ENCODE data around the gene INSYN2B.
"Not testable (repeated sequence)": the region's sequence is repeated elsewhere in the genome, so short reads cannot be mapped to it uniquely, and the experiment has no call there.

INSYN2B gene

DNA sequence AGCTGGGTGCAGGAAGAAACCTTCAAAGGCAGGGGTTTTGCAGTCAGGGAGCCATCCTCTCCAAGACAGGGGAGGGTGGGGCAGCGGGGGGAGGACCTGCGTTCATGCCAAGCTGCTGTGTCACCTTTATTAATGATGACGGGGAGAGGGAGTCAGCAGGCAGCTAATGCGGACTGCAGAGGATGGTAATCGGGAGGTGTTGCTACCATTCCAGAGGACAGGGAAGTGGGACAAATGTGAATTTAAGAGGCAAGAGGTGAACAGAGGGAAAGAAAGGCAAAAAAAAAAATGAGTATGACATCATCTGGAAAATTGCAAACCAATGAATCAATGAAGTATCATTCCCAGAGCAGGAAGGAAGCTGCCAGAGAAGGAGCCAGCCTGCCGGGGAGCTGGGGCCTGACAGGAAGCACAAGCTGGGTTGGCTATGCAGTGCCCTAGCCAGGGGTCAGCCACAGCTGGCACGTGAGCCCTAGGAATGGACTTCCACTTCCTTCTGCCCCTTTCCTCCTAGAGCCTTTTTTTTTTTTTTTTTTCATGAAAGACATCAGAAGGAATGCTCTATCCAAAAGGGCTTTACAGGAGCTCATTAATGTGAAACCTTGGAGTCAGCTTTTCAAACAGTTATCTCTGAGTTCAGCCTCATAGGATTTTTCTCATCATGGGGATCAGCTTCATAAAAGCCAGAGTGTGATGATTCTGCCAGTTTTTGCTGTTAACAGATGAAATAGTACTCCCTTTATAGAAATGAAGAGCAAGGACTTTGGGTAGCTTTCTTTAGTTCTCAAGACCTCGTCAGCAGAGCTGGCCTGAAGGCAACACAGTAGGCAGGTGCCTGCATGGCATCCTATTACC, 9.2 kb downstream of the INSYN2B start:
- DNase-seq: peak; percentile 29

- DNase-seq: no peak
Measured at GRCh38 chr5:169970339-169970738, 10.0 kb downstream of the INSYN2B start.

DNA sequence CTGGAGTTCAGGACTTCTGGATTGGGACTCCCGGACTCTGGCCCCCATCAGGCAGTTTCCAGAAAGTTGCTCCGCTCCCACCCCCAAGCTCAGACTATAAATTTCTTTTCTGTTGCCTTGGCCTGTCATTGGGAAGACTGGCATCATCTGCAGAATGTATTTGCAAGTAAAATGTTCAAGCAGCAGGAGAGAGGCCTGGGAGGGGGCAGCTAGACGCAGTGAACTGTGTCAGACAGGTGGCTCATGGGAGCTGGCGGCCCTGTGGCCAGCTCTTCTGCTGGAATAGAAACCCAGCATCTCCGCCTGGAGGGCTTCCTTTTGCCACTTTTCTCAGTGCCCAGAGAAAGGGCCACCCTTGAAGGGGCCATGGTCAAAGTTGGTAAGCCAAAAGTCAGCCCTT, 16.0 kb downstream of the INSYN2B start:
- no peak for DNase-seq

DNA sequence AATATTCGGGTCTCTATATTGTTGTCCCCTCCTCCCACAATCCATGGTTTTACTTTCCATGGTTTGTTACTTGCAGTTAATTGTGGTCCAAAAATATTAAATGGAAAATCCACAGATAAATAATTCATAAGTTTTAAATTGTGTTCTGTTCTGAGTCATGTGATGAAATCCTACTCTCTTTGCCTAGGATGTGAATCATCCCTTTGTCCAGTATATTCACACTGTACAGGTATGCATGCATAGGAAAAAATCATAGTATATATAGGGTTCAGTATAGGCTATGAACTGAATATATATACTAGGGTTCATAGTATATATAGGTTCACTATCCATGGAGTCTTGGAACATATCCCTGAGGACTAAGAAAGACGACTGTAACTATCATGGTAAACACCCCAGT, 19.6 kb downstream of the INSYN2B start:
- DNase-seq: no peak

DNA sequence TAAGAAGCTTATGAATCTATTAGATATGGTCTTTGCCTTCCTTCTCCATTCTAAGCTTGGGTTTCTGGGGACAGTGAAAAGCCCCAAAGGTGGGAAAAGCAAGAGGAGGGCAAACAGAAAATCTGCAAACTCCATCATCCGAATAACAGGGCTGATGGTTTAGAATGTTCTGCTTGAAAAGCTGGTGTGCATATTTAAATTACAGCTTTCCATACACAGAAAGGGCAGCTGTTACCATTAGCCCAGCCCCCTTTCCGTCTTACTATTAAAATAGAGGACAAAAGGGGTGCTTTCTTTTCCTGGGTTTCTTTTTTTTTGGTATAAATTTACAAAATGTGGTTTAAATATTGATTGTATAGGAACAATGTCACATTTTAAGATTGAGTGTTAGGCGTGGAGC, 22.0 kb downstream of the INSYN2B start:
- DNase-seq: no peak

GRCh38 chr5:169956756-169957155, 23.5 kb downstream of the INSYN2B start:
- DNase-seq: no peak

- no peak for DNase-seq
Measured at GRCh38 chr5:169956126-169956525, 24.2 kb downstream of the INSYN2B start.

- DNase-seq: no peak
Measured at GRCh38 chr5:169954786-169955185, 25.5 kb downstream of the INSYN2B start.

- DNase-seq: not testable (repeated sequence)
Measured at GRCh38 chr5:169953196-169953595, 27.1 kb downstream of the INSYN2B start.

DNA sequence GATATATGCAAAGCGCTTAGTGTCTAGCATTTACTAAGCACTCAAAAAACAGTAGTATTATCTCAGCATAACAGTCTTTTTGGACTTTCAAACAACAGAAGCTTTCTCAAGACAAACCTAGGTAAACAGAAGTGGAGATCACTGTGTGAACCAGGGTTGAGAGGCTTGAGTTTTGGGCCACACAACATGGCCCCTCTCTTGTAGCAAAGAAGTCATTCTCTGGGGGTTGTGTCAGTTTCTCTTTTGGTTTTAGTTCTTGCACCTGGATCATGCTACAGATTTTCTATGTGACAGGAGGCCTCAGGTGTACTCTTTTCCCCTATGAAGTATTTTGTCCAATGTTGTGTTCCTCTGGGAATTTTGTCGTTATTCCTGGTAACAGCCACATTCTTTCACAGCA, 30.0 kb downstream of the INSYN2B start:
- DNase-seq: no peak

- DNase-seq: no peak
Measured at GRCh38 chr5:169946743-169947295, 33.5 kb downstream of the INSYN2B start.

DNA sequence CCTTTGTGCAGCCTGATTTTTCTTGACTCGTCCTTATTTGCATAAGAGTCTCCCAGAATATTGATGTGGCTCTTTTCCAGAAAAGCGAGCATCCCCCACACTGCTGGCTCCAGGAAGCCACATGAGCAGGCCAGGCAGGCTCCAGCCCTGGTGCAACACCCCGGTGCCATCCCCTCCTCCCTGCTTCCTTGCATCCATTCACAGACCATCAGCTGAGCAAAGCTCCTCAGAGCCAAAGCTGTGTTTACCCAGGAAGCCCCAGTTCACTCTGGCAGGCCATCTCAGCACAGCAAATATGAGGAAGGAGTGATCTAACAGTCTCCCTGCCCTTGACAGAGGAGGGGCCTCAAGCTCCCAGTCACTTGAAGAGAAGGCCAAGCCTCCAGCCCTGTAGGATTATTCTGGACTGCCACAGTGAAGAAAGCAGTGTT, 34.4 kb downstream of the INSYN2B start:
- DNase-seq: peak; percentile 57

- DNase-seq: no peak
Measured at GRCh38 chr5:169944922-169945680, 35.2 kb downstream of the INSYN2B start.

GRCh38 chr5:169944115-169944514, 36.2 kb downstream of the INSYN2B start:
- no peak for DNase-seq

- no peak for DNase-seq
Measured at GRCh38 chr5:169943026-169943425, 37.3 kb downstream of the INSYN2B start.

- DNase-seq: no peak
Measured at GRCh38 chr5:169942181-169942580, 38.1 kb downstream of the INSYN2B start.

DNA sequence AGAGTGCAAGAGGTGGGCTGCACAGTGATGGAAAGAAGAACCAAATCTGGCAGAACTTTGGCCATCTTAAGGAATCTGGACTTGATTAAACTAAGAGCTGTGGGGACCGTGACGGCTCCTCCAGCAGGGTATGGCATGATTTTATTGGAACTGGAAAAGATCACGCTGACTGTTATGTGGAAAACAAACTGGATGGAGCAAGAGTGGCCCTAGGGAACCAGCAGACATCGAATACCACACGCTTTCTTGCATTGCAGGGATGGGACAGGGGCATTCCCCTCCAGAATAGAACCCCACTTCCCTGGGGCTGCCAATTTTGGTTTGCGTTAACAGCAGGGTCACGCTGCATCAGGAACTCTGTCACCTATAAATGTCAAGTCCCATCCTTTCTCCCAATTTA, 38.8 kb downstream of the INSYN2B start:
- DNase-seq: no peak

DNA sequence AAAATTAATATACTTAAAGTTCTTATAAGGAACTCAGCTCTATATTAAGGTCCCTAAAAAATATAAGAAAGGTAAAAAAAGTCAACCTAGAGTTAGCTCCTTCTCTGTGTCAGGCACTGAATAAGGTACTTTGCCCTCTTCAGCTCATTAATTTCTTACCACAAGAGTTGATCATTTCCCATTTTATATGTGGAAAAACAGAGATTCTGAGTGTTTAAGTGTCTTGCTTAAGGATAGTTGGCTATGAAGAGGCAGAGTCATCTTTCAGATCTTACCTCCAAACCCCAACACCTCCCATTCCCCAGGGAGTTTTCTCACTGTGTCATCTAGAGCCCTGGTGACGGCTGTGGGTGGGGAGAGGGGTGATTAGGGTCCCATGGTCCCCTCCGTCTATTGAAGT, 40.6 kb downstream of the INSYN2B start:
- no peak for DNase-seq

DNA sequence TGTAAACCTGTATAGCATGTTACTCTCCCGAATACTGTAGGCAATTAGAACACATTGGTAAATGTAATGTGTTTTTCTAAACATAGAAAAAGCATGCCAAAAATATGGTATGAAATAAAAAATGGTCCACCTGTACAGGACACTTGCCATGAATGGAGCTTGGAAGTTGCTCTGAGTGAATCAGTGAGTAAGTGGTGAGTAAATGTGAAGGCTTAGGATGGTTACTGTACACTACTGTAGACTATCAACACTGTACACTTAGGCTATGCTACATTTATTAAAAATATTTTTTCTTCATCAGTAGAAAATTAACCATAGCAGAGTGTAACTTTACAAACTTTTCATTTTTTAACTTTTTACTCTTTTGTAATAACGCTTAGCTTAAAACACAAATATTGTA, 41.9 kb downstream of the INSYN2B start:
- DNase-seq: no peak

GRCh38 chr5:169935762-169936161, 44.5 kb downstream of the INSYN2B start:
- no peak for DNase-seq

DNA sequence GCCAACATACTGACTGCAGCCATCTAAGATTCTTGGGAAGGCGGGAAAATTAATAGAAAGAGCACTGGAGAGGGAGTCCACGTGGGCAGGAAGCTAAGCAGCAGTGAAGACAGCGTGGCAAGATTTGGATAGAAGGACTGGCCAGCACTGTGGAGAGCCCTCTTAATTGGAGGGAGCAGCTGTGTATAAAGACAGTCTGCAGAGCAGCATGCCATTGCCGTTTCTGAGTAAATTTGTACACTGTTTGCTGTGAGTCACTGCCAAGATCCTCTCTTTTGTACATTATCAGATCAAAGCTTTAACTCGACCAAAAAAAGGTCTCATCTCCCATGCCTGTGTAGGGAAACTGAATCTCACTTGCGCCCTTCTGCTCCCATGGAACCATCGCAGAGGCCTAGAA, 45.3 kb downstream of the INSYN2B start:
- DNase-seq: no peak

DNA sequence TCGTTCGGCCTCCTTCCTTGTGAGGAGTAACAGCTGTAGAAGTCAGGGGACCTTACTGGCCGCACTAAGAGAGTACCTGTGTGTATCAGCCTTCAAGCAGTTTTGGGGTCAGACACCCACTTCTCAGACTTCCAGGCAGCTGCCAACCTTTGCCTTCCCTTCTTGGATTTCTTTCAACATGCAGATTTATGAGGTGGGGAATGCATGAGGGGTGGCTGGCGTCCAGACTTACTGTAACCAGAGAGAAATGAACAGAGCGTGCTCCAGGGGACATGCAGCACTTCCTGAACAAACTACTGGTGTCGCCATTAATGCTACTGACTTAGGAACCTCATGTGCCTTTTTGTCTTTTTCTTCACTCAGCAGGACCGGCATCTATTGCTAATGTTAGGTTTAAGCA, 46.7 kb downstream of the INSYN2B start:
- DNase-seq: no peak

DNA sequence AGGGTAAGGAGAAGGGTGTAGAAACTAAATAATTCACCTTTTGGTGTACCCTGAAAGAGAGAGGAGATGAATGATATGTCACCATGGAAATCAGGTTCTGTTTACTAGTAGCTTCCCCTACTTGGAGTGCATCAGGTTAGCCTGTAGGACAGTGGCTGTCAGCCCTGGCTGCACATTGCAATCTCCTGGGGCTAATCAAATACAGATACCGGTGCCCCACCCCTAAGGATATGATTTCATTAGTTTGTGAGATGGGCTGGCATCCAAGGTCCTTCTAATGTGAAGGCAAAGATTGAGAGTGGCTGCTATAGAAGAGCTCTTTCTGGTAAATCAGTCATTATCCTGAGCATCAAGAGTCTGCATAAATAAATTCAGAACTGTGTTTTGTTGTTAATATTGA, 47.2 kb downstream of the INSYN2B start:
- no peak for DNase-seq

- DNase-seq: no peak
Measured at GRCh38 chr5:169923988-169924387, 56.3 kb downstream of the INSYN2B start.
